ENCODE results near the gene RGS6.

RGS6 gene

DNA sequence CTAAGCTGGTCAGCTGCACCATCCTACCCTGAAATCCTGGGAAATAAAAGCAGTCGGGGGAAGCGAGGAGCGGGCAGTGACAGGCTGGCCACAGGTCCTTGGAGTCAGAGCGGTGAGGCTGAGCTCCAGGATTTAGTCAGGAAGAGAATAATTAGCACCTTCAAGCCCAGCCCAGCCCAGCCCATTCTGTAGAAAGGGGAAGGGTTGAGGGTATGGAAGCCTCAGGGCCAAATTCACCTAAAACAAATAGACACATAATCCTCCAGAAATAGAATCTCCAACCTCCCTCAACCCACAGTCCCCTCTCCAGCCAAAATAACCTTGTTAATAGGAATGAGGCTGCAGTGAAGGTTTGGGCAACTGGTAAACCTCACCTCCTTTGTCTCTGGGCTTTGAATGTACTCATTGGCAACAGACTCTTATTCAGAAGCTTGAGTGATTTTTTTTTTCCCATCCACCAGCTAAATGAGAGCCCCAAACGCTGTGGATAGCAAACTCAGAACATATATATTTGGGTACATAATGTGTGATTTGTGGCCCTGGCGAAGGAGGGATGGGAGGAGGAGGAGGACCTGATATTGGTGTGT, 627.5 kb downstream of the RGS6 start:
- Histone ChIP-seq H3K27me3 (ENCODE audit: control insufficient read depth, insufficient read depth, low read length) (no peaks in the 10 kb centered on the region), H3K36me3 (ENCODE audit: control insufficient read depth, insufficient read depth, low read length) (no peaks in the 10 kb centered on the region)

DNA sequence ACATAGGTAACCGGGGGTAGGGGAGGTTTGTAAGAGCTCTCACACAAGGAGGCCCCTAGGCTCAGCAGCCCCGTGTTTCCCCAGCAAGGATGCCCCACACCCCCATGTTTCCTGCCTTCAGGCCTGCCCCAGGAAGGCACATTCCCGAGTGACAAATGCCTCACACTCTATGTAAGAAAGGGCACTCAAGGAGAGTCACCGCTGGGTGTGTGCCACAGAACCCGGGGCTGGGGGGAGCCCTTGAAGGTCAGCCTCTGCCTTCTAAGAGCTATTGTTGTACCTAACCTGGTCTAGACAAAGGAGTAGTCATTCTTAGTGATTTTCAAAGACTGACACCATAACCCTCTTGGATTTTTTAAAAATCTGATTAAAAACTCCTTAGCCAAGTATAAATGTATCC, 628.1 kb downstream of the RGS6 start:
- H3K27me3 ChIP-seq (ENCODE audit: control insufficient read depth, insufficient read depth, low read length) = no peaks in the 10 kb centered on the region
- no peaks in the 10 kb centered on the region for H3K9me3 ChIP-seq (ENCODE audit: control insufficient read depth, insufficient read depth, low read length)
- no peaks in the 10 kb centered on the region for H3K36me3 ChIP-seq (ENCODE audit: control insufficient read depth, insufficient read depth, low read length)
- peaks cover 2% of the 10 kb centered on the region for H3K4me1 ChIP-seq (ENCODE audit: control insufficient read depth, insufficient read depth, low read length)
- H3K9ac ChIP-seq (ENCODE audit: low read depth, low read length) = no peak overlapping the region
- no peak overlapping the region for H3K4me3 ChIP-seq (ENCODE audit: low read depth, low read length)

More for the DNA sequence above, 627.5 kb downstream of the RGS6 start:
- no peak overlapping the region for H3K4me3 ChIP-seq (ENCODE audit: low read depth, low read length)
- H3K9me3 ChIP-seq (ENCODE audit: control insufficient read depth, insufficient read depth, low read length) = no peaks in the 10 kb centered on the region
- H3K9ac ChIP-seq (ENCODE audit: low read depth, low read length) = no peak overlapping the region
- peaks cover 2% of the 10 kb centered on the region for H3K4me1 ChIP-seq (ENCODE audit: control insufficient read depth, insufficient read depth, low read length)

DNA sequence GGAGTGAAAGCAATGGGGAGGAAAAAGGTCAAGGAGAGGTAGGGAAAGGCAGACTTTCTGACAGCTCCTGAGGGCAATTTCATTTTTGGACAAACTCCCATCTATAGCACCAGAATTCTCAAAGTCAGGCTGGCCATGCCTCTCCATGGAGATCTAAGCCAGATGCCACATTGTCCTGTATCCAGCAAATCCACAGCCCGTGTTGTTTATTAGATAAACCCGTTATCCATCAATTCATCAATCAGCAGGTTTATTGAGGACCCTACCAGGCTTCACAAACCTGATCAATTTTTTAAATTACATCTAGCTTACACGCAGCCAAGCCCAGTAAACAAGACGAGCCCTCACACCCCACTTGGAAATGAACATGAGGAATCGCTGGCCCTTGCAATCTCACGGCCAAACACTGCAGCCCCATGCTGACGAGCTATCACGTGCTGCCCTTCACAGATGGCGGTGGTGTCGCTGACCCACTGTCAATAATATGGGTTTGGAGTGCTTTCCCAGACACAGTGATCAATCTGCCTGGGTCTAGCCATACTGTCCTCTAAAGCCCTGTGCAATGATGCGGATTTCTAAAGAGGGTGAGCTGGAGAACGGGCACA, 628.8 kb downstream of the RGS6 start:
- Histone ChIP-seq H3K36me3 (ENCODE audit: control insufficient read depth, insufficient read depth, low read length) (no peaks in the 10 kb centered on the region), H3K9me3 (ENCODE audit: control insufficient read depth, insufficient read depth, low read length) (no peaks in the 10 kb centered on the region), H3K9ac (ENCODE audit: low read depth, low read length) (no peak overlapping the region), H3K27me3 (ENCODE audit: control insufficient read depth, insufficient read depth, low read length) (no peaks in the 10 kb centered on the region), H3K4me1 (ENCODE audit: control insufficient read depth, insufficient read depth, low read length) (peaks cover 2% of the 10 kb centered on the region), H3K4me3 (ENCODE audit: low read depth, low read length) (no peak overlapping the region)

DNA sequence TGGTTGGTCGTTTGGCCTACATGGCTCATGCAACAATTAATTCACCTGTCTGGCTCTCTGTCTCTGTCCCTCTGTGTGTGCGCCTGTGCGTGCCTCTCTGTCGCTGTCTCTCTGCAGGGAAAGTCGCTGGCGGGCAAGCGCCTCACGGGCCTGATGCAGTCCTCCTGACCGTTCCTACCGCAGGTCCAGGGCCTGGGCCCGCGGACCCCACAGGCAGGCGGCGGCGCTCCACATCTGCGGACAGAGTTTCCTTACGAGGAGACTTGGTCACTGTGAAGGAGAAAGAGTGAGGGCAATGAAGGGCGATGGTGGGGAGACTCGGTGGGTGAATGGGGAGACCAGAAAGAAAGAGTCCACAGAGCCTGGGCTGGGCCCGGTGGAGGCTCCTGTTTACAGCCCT, 630.1 kb downstream of the RGS6 start:
- no peaks in the 10 kb centered on the region for H3K9me3 ChIP-seq (ENCODE audit: control insufficient read depth, insufficient read depth, low read length)
- H3K9ac ChIP-seq (ENCODE audit: low read depth, low read length) = no peak overlapping the region
- no peaks in the 10 kb centered on the region for H3K36me3 ChIP-seq (ENCODE audit: control insufficient read depth, insufficient read depth, low read length)
- no peaks in the 10 kb centered on the region for H3K27me3 ChIP-seq (ENCODE audit: control insufficient read depth, insufficient read depth, low read length)
- H3K4me3 ChIP-seq (ENCODE audit: low read depth, low read length) = no peak overlapping the region
- H3K4me1 ChIP-seq (ENCODE audit: control insufficient read depth, insufficient read depth, low read length) = peaks cover 2% of the 10 kb centered on the region

DNA sequence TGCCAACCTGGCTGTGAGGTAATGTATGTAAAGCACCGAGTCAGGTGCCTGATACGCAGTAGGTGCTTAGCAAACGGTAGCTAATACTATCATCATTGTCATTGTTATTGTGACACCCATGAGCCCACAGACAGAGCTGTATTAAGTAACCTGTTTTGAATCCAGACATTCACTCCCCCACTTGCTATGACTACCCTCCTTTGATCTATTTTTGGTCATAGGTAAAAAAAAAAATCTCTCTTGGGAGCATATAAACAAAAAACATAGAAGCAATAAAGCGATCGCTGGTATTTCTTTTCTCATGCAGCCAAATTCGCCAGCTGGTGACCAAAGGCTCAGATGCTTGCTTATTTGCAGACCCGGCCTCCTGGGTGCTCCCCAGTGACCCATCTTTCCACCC, 631.4 kb downstream of the RGS6 start:
- no peaks in the 10 kb centered on the region for H3K9me3 ChIP-seq (ENCODE audit: control insufficient read depth, insufficient read depth, low read length)
- H3K4me3 ChIP-seq (ENCODE audit: low read depth, low read length) = no peak overlapping the region
- H3K36me3 ChIP-seq (ENCODE audit: control insufficient read depth, insufficient read depth, low read length) = no peaks in the 10 kb centered on the region
- peaks cover 2% of the 10 kb centered on the region for H3K4me1 ChIP-seq (ENCODE audit: control insufficient read depth, insufficient read depth, low read length)
- H3K9ac ChIP-seq (ENCODE audit: low read depth, low read length) = no peak overlapping the region
- H3K27me3 ChIP-seq (ENCODE audit: control insufficient read depth, insufficient read depth, low read length) = no peaks in the 10 kb centered on the region

DNA sequence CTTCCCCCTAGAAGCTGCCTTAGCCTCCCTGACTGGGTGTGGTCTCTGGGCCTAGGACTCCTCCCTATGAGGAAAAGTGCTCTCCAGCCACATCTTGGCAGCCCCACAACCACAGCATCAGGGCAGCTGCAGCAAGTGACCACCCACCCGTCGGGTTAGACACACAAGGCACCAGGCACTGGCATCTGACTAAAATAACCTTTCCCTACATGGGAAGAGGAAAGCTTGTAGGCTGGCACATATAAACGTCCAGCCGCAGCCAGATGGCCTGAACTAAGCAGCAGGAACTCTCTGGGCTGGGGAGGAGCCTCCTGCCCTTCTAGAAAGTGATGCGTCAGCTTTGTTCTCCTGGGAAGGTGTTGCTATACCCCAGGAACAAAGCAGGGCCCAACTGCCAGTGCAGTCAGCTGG, 632.9 kb downstream of the RGS6 start:
- no peak overlapping the region for H3K4me3 ChIP-seq (ENCODE audit: low read depth, low read length)
- H3K9me3 ChIP-seq (ENCODE audit: control insufficient read depth, insufficient read depth, low read length) = no peaks in the 10 kb centered on the region
- no peaks in the 10 kb centered on the region for H3K36me3 ChIP-seq (ENCODE audit: control insufficient read depth, insufficient read depth, low read length)
- H3K4me1 ChIP-seq (ENCODE audit: control insufficient read depth, insufficient read depth, low read length) = no peaks in the 10 kb centered on the region
- no peaks in the 10 kb centered on the region for H3K27me3 ChIP-seq (ENCODE audit: control insufficient read depth, insufficient read depth, low read length)
- H3K9ac ChIP-seq (ENCODE audit: low read depth, low read length) = no peak overlapping the region

DNA sequence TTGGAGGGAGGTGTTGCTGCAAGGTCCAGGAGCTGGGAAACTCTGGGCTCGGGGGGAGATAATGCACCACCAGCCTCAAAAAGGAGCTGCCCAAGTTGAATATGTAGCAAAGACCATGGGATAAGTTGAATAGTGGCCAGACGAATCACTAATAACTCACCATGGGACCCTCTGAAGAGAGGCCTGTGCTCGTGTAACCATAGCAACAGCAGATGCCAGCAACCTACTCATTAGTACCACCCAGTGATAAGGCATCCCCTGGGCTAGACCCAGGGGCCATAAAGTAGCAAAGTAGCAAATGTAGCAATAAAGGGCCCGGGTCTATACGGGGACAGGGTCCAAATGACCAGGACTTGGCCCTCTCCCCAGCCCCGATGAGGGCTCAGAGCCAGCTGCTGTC, 633.7 kb downstream of the RGS6 start:
- no peak overlapping the region for H3K4me3 ChIP-seq (ENCODE audit: low read depth, low read length)
- H3K4me1 ChIP-seq (ENCODE audit: control insufficient read depth, insufficient read depth, low read length) = no peaks in the 10 kb centered on the region
- no peaks in the 10 kb centered on the region for H3K36me3 ChIP-seq (ENCODE audit: control insufficient read depth, insufficient read depth, low read length)
- no peak overlapping the region for H3K9ac ChIP-seq (ENCODE audit: low read depth, low read length)
- no peaks in the 10 kb centered on the region for H3K27me3 ChIP-seq (ENCODE audit: control insufficient read depth, insufficient read depth, low read length)
- H3K9me3 ChIP-seq (ENCODE audit: control insufficient read depth, insufficient read depth, low read length) = no peaks in the 10 kb centered on the region

DNA sequence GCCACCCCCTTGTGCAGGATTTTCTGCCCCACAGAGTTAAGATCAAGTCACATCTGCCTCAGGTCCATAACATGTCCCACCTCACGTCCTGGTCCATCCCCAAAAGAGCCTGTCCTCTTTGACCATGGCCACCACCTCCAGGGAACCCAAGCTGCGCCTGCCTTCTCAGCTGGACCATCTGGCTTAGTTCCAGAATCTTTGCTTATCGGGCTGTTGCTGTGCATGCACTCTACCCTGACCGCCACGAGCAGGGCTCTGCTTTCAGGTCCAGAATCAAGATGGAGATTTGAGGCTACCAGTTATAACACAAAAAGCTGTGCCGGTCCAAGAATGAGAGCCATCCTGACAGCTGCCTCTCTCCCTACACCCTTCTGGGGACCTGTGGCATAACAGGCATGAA, 635.0 kb downstream of the RGS6 start:
- H3K9ac ChIP-seq (ENCODE audit: low read depth, low read length) = no peak overlapping the region
- no peaks in the 10 kb centered on the region for H3K36me3 ChIP-seq (ENCODE audit: control insufficient read depth, insufficient read depth, low read length)
- H3K4me3 ChIP-seq (ENCODE audit: low read depth, low read length) = no peak overlapping the region
- no peaks in the 10 kb centered on the region for H3K4me1 ChIP-seq (ENCODE audit: control insufficient read depth, insufficient read depth, low read length)
- H3K27me3 ChIP-seq (ENCODE audit: control insufficient read depth, insufficient read depth, low read length) = no peaks in the 10 kb centered on the region
- H3K9me3 ChIP-seq (ENCODE audit: control insufficient read depth, insufficient read depth, low read length) = no peaks in the 10 kb centered on the region

DNA sequence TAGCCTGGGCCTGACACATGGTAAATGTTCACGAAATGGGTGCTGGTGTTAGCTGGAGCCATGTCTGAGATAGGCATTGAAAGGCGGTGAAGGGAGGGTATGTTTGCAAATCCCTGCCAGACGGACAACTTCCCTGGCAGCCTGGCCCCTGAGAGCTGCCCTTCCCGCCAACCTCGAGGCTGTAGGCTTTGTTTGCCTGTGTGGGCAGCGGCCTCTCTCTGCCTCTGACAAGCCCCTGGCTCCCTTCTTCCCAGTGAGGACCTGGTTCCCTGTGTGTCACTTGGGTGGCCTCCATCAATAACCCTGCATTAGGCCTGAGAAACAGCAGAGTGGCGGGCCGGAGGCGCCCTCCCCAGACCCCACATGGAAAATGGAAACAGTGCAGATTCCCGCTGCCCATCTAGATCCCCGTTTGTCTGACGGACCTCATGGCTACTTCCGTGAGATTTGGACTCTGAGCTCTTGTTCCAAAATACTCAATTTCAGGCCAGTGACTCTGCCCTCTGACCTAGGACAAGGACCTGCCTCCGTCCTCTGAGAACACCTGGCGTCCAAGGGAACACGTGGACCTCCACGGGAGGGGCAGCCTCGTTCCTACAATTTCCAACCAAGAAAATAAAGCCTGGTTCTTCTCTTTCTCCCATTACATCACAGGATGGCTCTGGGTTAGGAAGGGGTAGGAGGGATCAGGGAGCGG, 636.2 kb downstream of the RGS6 start:
- H3K27me3 ChIP-seq (ENCODE audit: control insufficient read depth, insufficient read depth, low read length) = no peaks in the 10 kb centered on the region
- no peaks in the 10 kb centered on the region for H3K9me3 ChIP-seq (ENCODE audit: control insufficient read depth, insufficient read depth, low read length)
- H3K9ac ChIP-seq (ENCODE audit: low read depth, low read length) = no peak overlapping the region
- no peaks in the 10 kb centered on the region for H3K4me1 ChIP-seq (ENCODE audit: control insufficient read depth, insufficient read depth, low read length)
- H3K4me3 ChIP-seq (ENCODE audit: low read depth, low read length) = no peak overlapping the region
- no peaks in the 10 kb centered on the region for H3K36me3 ChIP-seq (ENCODE audit: control insufficient read depth, insufficient read depth, low read length)

DNA sequence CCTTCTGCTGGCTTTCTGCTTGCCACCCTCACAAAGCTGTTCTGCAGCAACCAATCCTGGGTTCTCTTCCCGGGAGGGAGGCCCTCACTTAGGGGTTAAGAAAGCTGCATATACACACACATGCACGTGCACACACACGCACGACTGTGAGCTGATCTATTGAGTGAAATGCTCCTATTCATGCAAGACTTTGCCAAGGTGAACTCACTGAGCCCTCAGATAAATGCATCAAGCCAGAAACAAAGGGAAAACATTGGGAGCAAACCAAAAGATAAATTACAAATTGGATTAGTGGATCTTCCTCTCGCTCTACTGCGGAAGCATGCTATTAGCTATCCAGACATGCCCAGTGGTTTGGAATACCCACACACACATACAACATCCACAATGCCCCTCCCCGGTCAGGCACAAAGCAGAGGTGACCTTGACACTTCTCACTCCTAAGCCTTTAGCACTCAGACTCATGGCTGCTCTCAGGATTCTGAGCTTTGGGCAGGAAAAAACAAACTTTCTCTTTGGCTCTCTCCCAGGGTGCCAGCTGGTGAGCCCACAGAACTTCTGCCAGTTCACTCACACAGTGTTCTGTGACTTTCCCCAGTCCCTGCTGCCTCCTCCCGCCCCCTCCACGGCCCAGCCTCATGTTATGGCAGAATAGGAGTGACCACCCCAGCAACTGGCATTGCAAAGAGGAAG, 641.6 kb downstream of the RGS6 start:
- Histone ChIP-seq H3K9ac (ENCODE audit: low read depth, low read length) (no peak overlapping the region), H3K27me3 (ENCODE audit: control insufficient read depth, insufficient read depth, low read length) (no peaks in the 10 kb centered on the region), H3K36me3 (ENCODE audit: control insufficient read depth, insufficient read depth, low read length) (no peaks in the 10 kb centered on the region), H3K9me3 (ENCODE audit: control insufficient read depth, insufficient read depth, low read length) (no peaks in the 10 kb centered on the region), H3K4me3 (ENCODE audit: low read depth, low read length) (no peak overlapping the region), H3K4me1 (ENCODE audit: control insufficient read depth, insufficient read depth, low read length) (no peaks in the 10 kb centered on the region)

DNA sequence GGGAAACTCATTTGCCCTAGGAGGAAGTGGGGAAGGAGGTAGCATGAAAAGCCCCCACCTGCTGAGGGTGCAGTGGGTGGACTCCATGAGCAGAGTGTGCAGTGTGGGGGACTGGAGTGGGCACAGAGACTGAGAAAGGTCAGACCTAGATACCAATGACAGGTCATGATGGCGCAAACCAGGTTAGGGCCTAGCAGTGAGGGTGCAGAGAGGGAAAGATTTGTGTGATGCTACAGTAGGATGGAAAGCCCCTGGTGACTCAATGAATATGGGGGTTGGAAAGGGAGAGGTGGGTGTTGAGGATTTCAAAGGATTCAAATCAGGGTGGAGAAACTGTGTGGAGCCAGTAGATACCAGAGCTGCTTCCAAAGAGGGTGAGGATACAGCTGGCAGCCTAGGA, 642.5 kb downstream of the RGS6 start:
- Histone ChIP-seq H3K4me3 (ENCODE audit: low read depth, low read length) (no peak overlapping the region), H3K4me1 (ENCODE audit: control insufficient read depth, insufficient read depth, low read length) (no peaks in the 10 kb centered on the region), H3K9ac (ENCODE audit: low read depth, low read length) (no peak overlapping the region), H3K27me3 (ENCODE audit: control insufficient read depth, insufficient read depth, low read length) (no peaks in the 10 kb centered on the region), H3K9me3 (ENCODE audit: control insufficient read depth, insufficient read depth, low read length) (no peaks in the 10 kb centered on the region), H3K36me3 (ENCODE audit: control insufficient read depth, insufficient read depth, low read length) (no peaks in the 10 kb centered on the region)

DNA sequence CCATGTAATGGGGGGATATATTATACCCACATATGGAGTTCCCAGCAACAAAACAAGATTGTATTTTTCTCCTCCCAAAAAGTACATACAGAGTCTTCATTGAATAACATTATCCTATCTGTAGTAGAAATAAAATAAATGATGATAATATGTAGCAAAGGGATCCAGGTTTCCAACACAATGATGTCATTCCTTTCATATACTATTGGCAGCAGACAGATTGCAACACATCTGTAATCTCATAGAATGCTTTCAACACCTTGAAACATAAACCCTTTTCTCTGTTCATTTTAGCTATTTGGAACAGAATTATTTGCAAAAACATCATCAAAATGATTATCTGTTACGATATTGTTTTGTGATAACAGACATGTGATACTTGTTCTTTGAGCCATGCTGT, 644.0 kb downstream of the RGS6 start:
- H3K4me1 ChIP-seq (ENCODE audit: control insufficient read depth, insufficient read depth, low read length) = no peaks in the 10 kb centered on the region
- no peaks in the 10 kb centered on the region for H3K9me3 ChIP-seq (ENCODE audit: control insufficient read depth, insufficient read depth, low read length)
- no peak overlapping the region for H3K4me3 ChIP-seq (ENCODE audit: low read depth, low read length)
- H3K36me3 ChIP-seq (ENCODE audit: control insufficient read depth, insufficient read depth, low read length) = no peaks in the 10 kb centered on the region
- H3K27me3 ChIP-seq (ENCODE audit: control insufficient read depth, insufficient read depth, low read length) = no peaks in the 10 kb centered on the region
- H3K9ac ChIP-seq (ENCODE audit: low read depth, low read length) = no peak overlapping the region
